Nucleus accumbens (tissue), 56 donors: ENCODE data around the gene CABLES1.
"Not testable (repeated sequence)": the region's sequence is repeated elsewhere in the genome, so short reads cannot be mapped to it uniquely, and the experiment has no call there.

Experiments
- DNase-seq, 56 donors: peaks; one replicate each; lab custom pipeline; 2025; lab: John Stamatoyannopoulos, UW

CABLES1 gene

DNA sequence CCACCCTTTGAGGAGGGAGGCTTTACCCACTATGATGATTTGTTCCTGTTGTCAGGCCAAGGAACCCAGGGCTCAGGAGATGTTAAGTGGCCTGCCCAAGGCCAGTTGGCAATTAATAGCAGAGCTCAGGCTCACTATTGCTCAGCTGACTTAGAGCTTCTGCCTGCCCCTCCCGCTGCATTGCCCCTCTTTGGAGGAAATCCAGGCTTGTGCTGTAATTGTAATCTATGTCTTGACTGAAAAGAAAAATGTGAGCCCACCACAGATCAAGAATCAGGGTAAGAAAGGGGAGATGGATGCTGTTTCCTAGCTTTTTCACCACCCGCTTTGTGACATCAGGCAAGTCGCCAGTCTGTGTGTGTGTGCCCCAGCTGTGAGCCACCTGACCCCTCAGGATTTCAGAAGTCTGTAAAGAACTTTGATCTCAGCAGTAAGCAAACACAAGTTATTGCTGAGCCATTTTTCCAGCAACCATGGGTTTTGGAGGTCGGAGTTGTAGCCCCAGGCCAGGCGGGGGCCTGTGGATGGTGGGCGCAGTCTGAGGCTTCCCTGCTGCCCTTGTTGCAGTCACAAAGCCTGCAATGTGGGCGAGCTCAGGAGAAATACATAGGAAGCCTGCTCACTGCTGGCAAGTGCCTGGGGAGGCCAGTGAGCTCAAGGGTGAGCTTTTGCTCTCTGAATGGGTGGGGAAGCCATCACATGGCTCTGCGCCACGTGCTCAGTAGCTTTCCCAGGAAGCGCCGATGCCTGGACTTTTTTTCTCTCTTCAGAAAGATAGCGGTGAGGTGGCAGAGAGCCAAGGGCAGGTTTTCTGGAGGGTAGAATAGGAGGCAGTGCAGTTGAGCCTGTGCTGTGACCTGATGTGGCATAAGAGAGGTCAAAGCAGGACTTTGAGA lies 6.1 kb downstream of the CABLES1 start:
- DNase-seq: peak in 2 of 56 donors; percentile 15

DNA sequence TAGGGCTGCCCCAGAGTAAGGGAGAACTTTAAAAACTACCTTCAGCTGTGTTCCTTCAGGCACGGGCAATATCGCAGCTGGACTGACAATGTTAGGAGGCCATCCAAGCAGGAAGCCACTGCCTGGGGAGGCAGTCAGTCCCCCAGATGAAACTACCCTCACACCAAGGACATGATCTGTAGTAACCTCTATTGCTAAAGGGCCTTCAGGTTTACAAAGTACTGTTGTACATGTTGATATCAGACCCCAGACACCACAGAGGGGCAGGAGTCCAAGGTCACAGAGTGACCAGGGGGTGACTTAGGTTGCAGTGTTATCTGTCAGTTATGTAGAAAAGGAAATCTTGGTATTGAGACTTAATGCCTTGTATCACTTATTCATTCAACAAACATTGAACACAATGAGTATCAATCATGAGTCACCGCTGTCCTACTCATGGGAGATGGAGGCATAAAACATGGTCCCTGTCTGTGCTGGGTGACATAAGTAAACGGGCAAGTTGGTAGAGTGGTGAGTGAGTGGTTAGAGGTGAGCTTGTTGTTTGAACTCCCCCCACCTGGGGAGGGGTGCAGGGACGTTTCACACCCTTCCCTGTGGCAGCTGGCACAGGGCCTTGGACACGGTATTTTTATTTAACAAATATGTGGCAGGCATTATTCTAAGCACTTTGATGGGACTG lies 7.1 kb downstream of the CABLES1 start:
- DNase-seq: no peak

- DNase-seq: peak in 15 of 56 donors; percentile 18 to 43 (median 27)
These were observed 7.9 kb downstream of the CABLES1 start for GRCh38 chr18:23143016-23143814.

DNA sequence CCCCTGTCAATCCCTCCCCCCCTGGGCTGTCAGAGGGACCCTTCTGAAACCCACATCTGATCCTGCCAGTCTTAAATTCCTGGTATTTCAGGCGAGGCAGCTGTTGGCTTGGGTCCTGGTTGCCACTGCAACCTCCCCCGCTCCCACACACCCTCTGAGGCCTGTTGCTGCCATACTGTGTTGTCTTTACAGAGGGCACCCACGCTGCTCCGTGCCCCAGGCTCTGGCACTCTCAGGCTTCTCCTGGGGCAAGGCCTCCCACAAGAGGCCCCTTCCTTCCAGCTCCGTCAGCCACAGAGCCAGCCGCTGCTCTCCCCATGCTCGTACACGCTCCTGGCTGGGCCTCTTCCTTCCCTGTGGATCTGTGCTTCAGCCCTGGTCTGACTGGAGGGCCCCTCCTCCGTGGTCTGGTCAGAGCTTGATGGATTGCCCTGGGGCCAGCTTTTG lies 8.6 kb downstream of the CABLES1 start:
- peak in 6 of 56 donors; percentile 7 to 37 (median 24) for DNase-seq

DNA sequence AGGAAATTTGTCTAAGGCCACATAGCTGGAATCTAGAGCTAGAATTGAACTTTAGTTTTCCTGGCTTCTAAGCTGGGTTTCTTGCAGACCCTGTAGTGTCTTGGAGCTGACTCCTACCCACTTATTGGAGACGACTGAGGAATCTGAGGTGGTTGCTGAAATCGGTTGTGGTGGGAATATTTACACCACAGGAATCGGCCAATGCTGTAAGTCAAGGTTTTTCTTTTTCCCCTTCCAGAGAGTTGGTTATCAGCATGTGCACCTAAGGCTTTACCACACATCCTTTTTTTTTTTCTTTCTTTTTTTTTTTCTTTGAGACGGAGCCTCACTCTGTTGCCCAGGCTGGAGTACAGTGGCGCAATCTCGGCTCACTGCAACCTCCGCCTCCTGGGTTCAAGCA lies 9.4 kb downstream of the CABLES1 start:
- DNase-seq: no peak

- DNase-seq: no peak
These were observed 10.3 kb downstream of the CABLES1 start for GRCh38 chr18:23145621-23146020.

- no peak for DNase-seq
These were observed 11.7 kb downstream of the CABLES1 start for GRCh38 chr18:23146861-23147469.

- DNase-seq: no peak
These were observed 13.1 kb downstream of the CABLES1 start for GRCh38 chr18:23148382-23148781.

- no peak for DNase-seq
These were observed 14.3 kb downstream of the CABLES1 start for GRCh38 chr18:23149570-23149969.

GRCh38 chr18:23151414-23152099 lies 16.3 kb downstream of the CABLES1 start:
- no peak for DNase-seq

GRCh38 chr18:23154030-23154429 lies 18.7 kb downstream of the CABLES1 start:
- no peak for DNase-seq

GRCh38 chr18:23154823-23155500 lies 19.7 kb downstream of the CABLES1 start:
- DNase-seq: no peak

DNA sequence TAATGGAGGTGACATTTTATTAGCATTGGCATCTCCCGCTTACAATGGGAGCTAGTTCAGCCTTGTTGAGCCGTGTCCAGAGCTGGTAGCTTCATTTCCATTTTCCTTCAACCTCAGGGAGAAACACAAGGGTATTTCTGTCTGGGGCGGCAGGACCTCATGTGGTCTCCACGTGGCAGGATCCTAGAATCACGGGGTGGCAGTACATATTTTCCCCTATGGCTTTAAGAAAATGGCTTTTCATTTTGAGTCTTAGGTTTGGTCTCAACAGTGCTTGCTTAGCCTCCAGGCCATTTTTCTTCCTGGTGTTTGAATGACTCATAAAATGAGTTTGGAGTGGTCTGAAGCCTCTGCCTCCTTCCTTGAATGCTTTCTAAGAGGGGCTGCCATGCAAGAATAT lies 20.3 kb downstream of the CABLES1 start:
- DNase-seq: no peak

- no peak for DNase-seq
These were observed 20.8 kb downstream of the CABLES1 start for GRCh38 chr18:23156134-23156533.

DNA sequence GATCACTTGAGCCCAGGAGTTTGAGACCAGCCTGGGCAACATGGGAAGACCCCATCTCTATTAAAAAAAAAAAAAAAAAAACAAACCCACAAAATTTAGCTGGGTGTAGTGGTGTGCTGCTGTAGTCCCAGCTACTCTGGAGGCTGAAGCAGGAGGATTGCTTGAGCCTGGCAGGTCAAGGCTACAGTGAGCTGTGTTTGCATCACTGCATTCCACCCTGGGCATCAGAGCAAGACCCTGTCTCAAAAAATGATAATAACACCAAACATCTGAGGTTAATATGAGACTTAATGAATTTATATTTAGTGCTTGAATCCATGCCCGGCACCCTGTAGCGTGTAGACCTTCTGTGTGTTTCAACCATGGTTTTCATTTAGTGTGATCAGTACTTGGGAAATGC lies 22.8 kb downstream of the CABLES1 start:
- no peak for DNase-seq

DNA sequence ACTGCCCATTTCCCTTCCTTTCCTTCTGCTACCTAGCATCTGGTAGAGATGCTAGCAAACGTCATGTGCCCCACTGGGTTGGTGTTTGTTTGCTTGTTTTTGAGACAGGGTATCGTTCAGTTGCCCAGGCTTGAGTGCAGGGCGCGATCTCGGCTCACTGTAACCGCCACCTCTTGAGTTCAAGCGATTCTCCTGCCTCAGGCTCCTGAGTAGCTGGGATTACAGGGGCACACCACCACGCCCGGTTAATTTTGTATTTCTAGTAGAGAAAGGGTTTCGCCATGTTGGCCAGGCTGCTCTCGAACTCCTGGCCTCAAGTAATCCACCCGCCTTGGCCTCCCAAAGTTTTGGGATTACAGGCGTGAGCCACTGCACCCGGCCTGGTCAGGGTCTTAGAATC lies 23.6 kb downstream of the CABLES1 start:
- DNase-seq: not testable (repeated sequence)

GRCh38 chr18:23159344-23159743 lies 24.1 kb downstream of the CABLES1 start:
- DNase-seq: no peak

- DNase-seq: no peak
These were observed 27.2 kb downstream of the CABLES1 start for GRCh38 chr18:23162473-23162872.
